ENCODE data around the gene CEMIP. TPM values are rescaled to one million over a fixed set of nuclear protein-coding genes. Genes with fewer than 3 reads are reported as not detected.

CEMIP gene
- total and polyA plus RNA-seq, 11 donors = 0.04 to 9.6 (median 0.19) TPM

GRCh38 chr15:80804970-80805495, 25.9 kb downstream of the CEMIP start:
- DNase-seq (no peak), ATAC-seq (no peak)
- H3K4me3 ChIP-seq = no peak overlapping the region
- H3K9me3 ChIP-seq = no peaks in the 10 kb centered on the region
- intact Hi-C loops (cut with DNase I) = loop anchor here in 2 of 10 donors (10.0 kb wide), 2 partner anchors 60 kb away; no protein-coding TSS in a partner anchor
- H3K27me3 ChIP-seq = no peaks in the 10 kb centered on the region
- TF ChIP-seq CTCF (IDR thresholded peaks at IDR 0.05) (no peak), POLR2A (IDR thresholded peaks at IDR 0.05) (no peak)
- no peaks in the 10 kb centered on the region for H3K36me3 ChIP-seq
- 60 to 78% (median 72%) methylated on average over 10 of the region's 10 CpGs for WGBS, 4 donors
- no peak overlapping the region for H3K27ac ChIP-seq
- H3K4me1 ChIP-seq = peaks cover 0 to 4% (median 0%) of the 10 kb centered on the region in 12 donors

GRCh38 chr15:80811781-80812315, 32.7 kb downstream of the CEMIP start:
- Histone ChIP-seq H3K36me3 (no peaks in the 10 kb centered on the region), H3K9me3 (no peaks in the 10 kb centered on the region), H3K4me1 (no peaks in the 10 kb centered on the region), H3K27ac (no peak overlapping the region), H3K4me3 (no peak overlapping the region), H3K27me3 (peaks cover 0 to 2% (median 0%) of the 10 kb centered on the region in 9 donors)
- WGBS, 4 donors = 63 to 75% (median 70%) methylated on average over 9 of the region's 9 CpGs
- DNase-seq (no peak), ATAC-seq (no peak)
- intact Hi-C loops (cut with DNase I) = no loop called here
- no peak for TF ChIP-seq CTCF (IDR thresholded peaks at IDR 0.05)
- TF ChIP-seq POLR2A (IDR thresholded peaks at IDR 0.05) = no peak

GRCh38 chr15:80815106-80815505, 35.9 kb downstream of the CEMIP start:
- no peaks in the 10 kb centered on the region for H3K36me3 ChIP-seq

More at GRCh38 chr15:80815106-80815505, 35.9 kb downstream of the CEMIP start:
- TF ChIP-seq CTCF (IDR thresholded peaks at IDR 0.05) = no peak
- ATAC-seq = no peak
- H3K27me3 ChIP-seq = peaks cover 0 to 2% (median 0%) of the 10 kb centered on the region in 9 donors
- no peak overlapping the region for H3K27ac ChIP-seq
- intact Hi-C loops (cut with DNase I) = no loop called here
- 86 to 91% (median 89%) methylated on average over 4 of the region's 4 CpGs for WGBS, 4 donors
- no peak overlapping the region for H3K4me3 ChIP-seq
- no peaks in the 10 kb centered on the region for H3K9me3 ChIP-seq
- peaks cover 0 to 12% (median 0%) of the 10 kb centered on the region in 12 donors for H3K4me1 ChIP-seq
- DNase-seq = no peak
